HCT116 (cell line): ENCODE data around the gene TTLL11. TPM values are rescaled to one million over a fixed set of nuclear protein-coding genes. Genes with fewer than 3 reads are reported as not detected.

Source experiments
- ATAC-seq: fragments of 200-7000 bp; cut with Tn5 transposase; 2 replicates; pipeline ENCODE4 v1.9.1; 2020; ENCODE audit warnings: mild to moderate bottlenecking, moderate library complexity
- BruUV-seq: library from RNA; stranded (reverse); fragments of 400-500 nt; replicated peaks from 2 replicates; lab custom pipeline; 2021; lab: Mats Ljungman, UMichigan
- CTCF ChIA-PET: fragments of 300-600 bp; sonication (Branson Sonifier 250); formaldehyde crosslinking; loops from one replicate; lab custom pipeline; 2021; ENCODE audit warnings: antibody characterized with exemption; lab: Charles Lee
- POLR2A ChIA-PET: fragments of 300-600, 350-600 bp; sonication (Branson Sonifier 250); formaldehyde crosslinking; loops from one replicate; lab custom pipeline; 2021; ENCODE audit warnings: antibody characterized with exemption; lab: Charles Lee
- RAD21 ChIA-PET, 2 experiments: fragments of 300-600 bp; sonication (Branson Sonifier 250); formaldehyde crosslinking; loops; one replicate each; lab custom pipeline; 2023; ENCODE audit warnings: low total read pairs in 2 of 2; ENCODE audit not compliant: uncharacterized antibody in 2 of 2, unreplicated experiment in 2 of 2, low non-redundant PET in 1 of 2; lab: Charles Lee
- DNase-seq: peaks from one replicate; pipeline ENCODE4 v3.0.0-alpha.2; 2010; ENCODE audit warnings: low read depth, low spot score
- H2AFZ ChIP-seq: fragments of 200-600 bp; shearing (Covaris generic), sonication (generic); 2 replicates; pipeline ENCODE4 v1.6.1; 2017; ENCODE audit warnings: low read depth, mixed run types, mixed read lengths, antibody characterized with exemption, low read length; ENCODE audit not compliant: poor library complexity, severe bottlenecking
- H3K27ac ChIP-seq: 2 replicates; pipeline ENCODE4 v1.5.1; 2012; ENCODE audit warnings: low read depth, low read length
- H3K27me3 ChIP-seq: fragments of 200-600 bp; sonication (generic); 2 replicates; pipeline ENCODE4 v1.6.1; 2016; ENCODE audit warnings: mixed run types, low read length, mixed read lengths; ENCODE audit not compliant: insufficient read depth
- H3K36me3 ChIP-seq, 2 experiments: fragments of 200-500 bp in 1 of 2; fragments of 200-600 bp in 1 of 2; sonication (Bioruptor generic) in 1 of 2; sonication (generic) in 1 of 2; 2 replicates each; pipeline versions ENCODE4 v1.5.1 to v1.6.1; 2014 to 2016; ENCODE audit warnings: low read length in 2 of 2, inconsistent platforms in 1 of 2, mixed read lengths in 1 of 2, mixed run types in 1 of 2; ENCODE audit not compliant: insufficient read depth in 2 of 2, control insufficient read depth in 1 of 2
- H3K4me1 ChIP-seq, 2 experiments: fragments of 200-600 bp in 1 of 2; sonication (generic) in 1 of 2; 2 replicates each; pipeline versions ENCODE4 v1.5.1 to v1.6.1; 2012 to 2017; ENCODE audit warnings: low read length in 2 of 2, inconsistent platforms in 1 of 2, mild to moderate bottlenecking in 1 of 2, mixed read lengths in 1 of 2, mixed run types in 1 of 2, moderate library complexity in 1 of 2; ENCODE audit not compliant: insufficient read depth in 2 of 2, control insufficient read depth in 1 of 2
- H3K4me2 ChIP-seq: fragments of 200-600 bp; sonication (generic); 2 replicates; pipeline ENCODE4 v1.6.1; 2017; ENCODE audit warnings: mixed run types, low read length, mixed read lengths
- H3K4me3 ChIP-seq, 2 experiments: fragments of 200-600 bp in 1 of 2; sonication (generic) in 1 of 2; replicated peaks in 1 of 2; 2 replicates each; pipeline ENCODE4 v1.5.1; 2011 to 2016; ENCODE audit warnings: low read length in 2 of 2, control low read depth in 1 of 2, low read depth in 1 of 2, mild to moderate bottlenecking in 1 of 2, mixed read lengths in 1 of 2, mixed run types in 1 of 2
- H3K79me2 ChIP-seq: fragments of 200-600 bp; sonication (generic); 2 replicates; pipeline ENCODE4 v1.6.1; 2017; ENCODE audit warnings: mild to moderate bottlenecking, mixed run types, low read length, moderate library complexity, mixed read lengths; ENCODE audit not compliant: insufficient read depth
- H3K9ac ChIP-seq: fragments of 200-600 bp; sonication (generic); 2 replicates; pipeline ENCODE4 v1.6.1; 2016; ENCODE audit warnings: low read length, mixed read lengths
- H3K9me2 ChIP-seq: fragments of 200-600 bp; sonication (generic), shearing (Covaris generic); 2 replicates; pipeline ENCODE4 v1.6.1; 2017; ENCODE audit warnings: mixed run types, mild to moderate bottlenecking, moderate library complexity; ENCODE audit not compliant: insufficient read depth
- H3K9me3 ChIP-seq, 2 experiments: fragments of 200-500 bp in 1 of 2; fragments of 200-600 bp in 1 of 2; sonication (Bioruptor generic) in 1 of 2; sonication (generic) in 1 of 2; 2 replicates each; pipeline ENCODE4 v1.6.1; 2014 to 2017; ENCODE audit warnings: low read length in 2 of 2, mixed read lengths in 2 of 2, inconsistent platforms in 1 of 2, low read depth in 1 of 2, mild to moderate bottlenecking in 1 of 2, mixed run types in 1 of 2, moderate library complexity in 1 of 2; ENCODE audit not compliant: control insufficient read depth in 1 of 2, insufficient read depth in 1 of 2
- H4K20me1 ChIP-seq: fragments of 200-600 bp; sonication (generic), shearing (Covaris generic); 2 replicates; pipeline ENCODE4 v1.6.1; 2017; ENCODE audit warnings: mixed run types, mild to moderate bottlenecking, moderate library complexity; ENCODE audit not compliant: insufficient read depth
- CBX3 ChIP-seq: IDR thresholded peaks from 2 replicates; pipeline ENCODE4 v1.6.1; 2012; ENCODE audit warnings: low read depth
- EGR1 ChIP-seq: IDR thresholded peaks from 2 replicates; pipeline ENCODE4 v1.6.1; 2012; ENCODE audit warnings: low read depth
- ELF1 ChIP-seq: IDR thresholded peaks from 2 replicates; pipeline ENCODE4 v1.6.1; 2012; ENCODE audit warnings: low read depth, borderline replicate concordance
- EZH2 ChIP-seq: fragments of 200-600 bp; sonication (generic); IDR thresholded peaks from 2 replicates; pipeline ENCODE4 v1.6.1; 2017; ENCODE audit warnings: antibody characterized with exemption, mixed run types
- FOSL1 ChIP-seq: IDR thresholded peaks from 2 replicates; pipeline ENCODE4 v1.6.1; 2012; ENCODE audit warnings: low read depth
- MAX ChIP-seq: IDR thresholded peaks from 2 replicates; pipeline ENCODE4 v1.6.1; 2012
- RAD21 ChIP-seq: IDR thresholded peaks from 2 replicates; pipeline ENCODE4 v1.6.1; 2012; ENCODE audit warnings: low read depth, mild to moderate bottlenecking
- SIN3A ChIP-seq: IDR thresholded peaks from 2 replicates; pipeline ENCODE4 v1.6.1; 2012; ENCODE audit warnings: low read depth
- SP1 ChIP-seq: IDR thresholded peaks from 2 replicates; pipeline ENCODE4 v1.6.1; 2012; ENCODE audit warnings: low read depth
- SRF ChIP-seq: IDR thresholded peaks from 2 replicates; pipeline ENCODE4 v1.6.1; 2012; ENCODE audit warnings: low read depth
- YY1 ChIP-seq: IDR thresholded peaks from 2 replicates; pipeline ENCODE4 v1.6.1; 2011; ENCODE audit warnings: low read length, low read depth, moderate library complexity, mild to moderate bottlenecking; ENCODE audit not compliant: insufficient replicate concordance; ENCODE audit errors: extremely low read depth
- ZFX ChIP-seq: fragments of 450-650 bp; IDR thresholded peaks from 2 replicates; pipeline ENCODE4 v1.6.1; 2017
- intact Hi-C: fragments of 100-400 bp; cut with micrococcal nuclease; formaldehyde crosslinking; loops from 2 replicates; pipeline ENCODE4 v1.10.0; 2022
- total RNA-seq: library from RNA; stranded (reverse); gene quantifications from one replicate; pipeline ENCODE4 v1.2.1, GENCODE V29; 2021; ENCODE audit not compliant: unreplicated experiment
- TF ChIP-seq, protein P1 (sequence below): IDR thresholded peaks from 2 replicates; pipeline ENCODE4 v1.6.1; 2011; ENCODE audit warnings: mild to moderate bottlenecking, low read length, moderate library complexity; ENCODE audit not compliant: insufficient replicate concordance; ENCODE audit errors: extremely low read depth
- TF ChIP-seq, protein P2 (sequence below): IDR thresholded peaks from 2 replicates; pipeline ENCODE4 v1.6.1; 2012; ENCODE audit warnings: low read depth

Gene TTLL11
- total RNA-seq, 1 experiment from 2014 or later, result 2.2 TPM

DNA sequence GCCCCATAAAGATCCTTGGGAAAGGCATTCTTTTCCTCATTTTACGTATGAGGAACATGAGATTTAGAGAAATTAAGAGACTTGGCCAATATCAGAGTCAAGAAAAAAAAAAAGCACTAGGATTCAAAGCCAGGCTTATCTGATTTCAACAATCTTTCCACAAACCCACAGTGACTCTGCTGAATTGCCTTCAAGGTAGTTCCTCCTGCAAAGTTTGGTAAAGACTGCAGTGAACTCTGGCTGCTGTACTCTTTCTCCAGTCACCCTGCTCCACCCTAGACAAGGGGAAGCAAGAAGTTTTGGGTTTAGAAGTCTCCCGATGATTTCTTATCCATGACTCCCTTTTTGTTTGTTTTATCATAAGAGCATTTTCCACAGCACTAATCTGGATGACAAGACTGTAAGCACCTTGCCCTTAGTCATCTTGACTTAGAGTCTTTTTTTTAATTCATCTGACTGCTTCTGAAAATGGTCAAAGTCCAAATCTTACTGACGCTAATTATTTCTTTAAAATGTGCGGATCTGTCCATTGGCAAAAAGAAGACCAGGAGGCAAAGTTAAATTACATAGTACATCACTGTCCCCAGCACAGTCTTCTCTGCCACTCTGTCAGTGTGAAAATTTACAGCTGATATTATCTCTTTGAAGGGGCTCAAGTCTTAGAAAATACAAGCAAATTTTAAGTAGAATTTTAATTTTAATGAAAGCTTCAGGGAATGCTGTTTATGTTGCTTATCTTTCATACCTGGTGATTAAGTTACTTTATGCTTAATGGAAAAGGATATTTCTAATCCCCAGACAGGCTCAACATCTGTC, 180.1 kb downstream of the TTLL11 start:
- Histone ChIP-seq H3K36me3 (no peaks in the 10 kb centered on the region), H2AFZ (no peak overlapping the region), H3K27ac (no peak overlapping the region), H3K9me3 (no peaks in the 10 kb centered on the region), H3K4me3 (no peak overlapping the region), H3K4me2 (no peak overlapping the region), H3K9me2 (no peaks in the 10 kb centered on the region), H4K20me1 (no peaks in the 10 kb centered on the region), H3K79me2 (no peaks in the 10 kb centered on the region)
- BruUV-seq, result no TSS peak
- ChIA-PET RAD21 (no interaction called here), CTCF (no interaction called here), POLR2A (no interaction called here)
- no peak for ATAC-seq
- DNase-seq, result no peak
- TF ChIP-seq CBX3 (no peak), ELF1 (no peak), SIN3A (no peak), ZFX (no peak), EZH2 (no peak), MAX (no peak), YY1 (no peak), RAD21 (no peak), FOSL1 (no peak), EGR1 (no peak), SRF (no peak), SP1 (no peak)
- TF ChIP-seq, protein P1, sequence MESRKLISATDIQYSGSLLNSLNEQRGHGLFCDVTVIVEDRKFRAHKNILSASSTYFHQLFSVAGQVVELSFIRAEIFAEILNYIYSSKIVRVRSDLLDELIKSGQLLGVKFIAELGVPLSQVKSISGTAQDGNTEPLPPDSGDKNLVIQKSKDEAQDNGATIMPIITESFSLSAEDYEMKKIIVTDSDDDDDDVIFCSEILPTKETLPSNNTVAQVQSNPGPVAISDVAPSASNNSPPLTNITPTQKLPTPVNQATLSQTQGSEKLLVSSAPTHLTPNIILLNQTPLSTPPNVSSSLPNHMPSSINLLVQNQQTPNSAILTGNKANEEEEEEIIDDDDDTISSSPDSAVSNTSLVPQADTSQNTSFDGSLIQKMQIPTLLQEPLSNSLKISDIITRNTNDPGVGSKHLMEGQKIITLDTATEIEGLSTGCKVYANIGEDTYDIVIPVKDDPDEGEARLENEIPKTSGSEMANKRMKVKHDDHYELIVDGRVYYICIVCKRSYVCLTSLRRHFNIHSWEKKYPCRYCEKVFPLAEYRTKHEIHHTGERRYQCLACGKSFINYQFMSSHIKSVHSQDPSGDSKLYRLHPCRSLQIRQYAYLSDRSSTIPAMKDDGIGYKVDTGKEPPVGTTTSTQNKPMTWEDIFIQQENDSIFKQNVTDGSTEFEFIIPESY, result no peak
- TF ChIP-seq, protein P2, sequence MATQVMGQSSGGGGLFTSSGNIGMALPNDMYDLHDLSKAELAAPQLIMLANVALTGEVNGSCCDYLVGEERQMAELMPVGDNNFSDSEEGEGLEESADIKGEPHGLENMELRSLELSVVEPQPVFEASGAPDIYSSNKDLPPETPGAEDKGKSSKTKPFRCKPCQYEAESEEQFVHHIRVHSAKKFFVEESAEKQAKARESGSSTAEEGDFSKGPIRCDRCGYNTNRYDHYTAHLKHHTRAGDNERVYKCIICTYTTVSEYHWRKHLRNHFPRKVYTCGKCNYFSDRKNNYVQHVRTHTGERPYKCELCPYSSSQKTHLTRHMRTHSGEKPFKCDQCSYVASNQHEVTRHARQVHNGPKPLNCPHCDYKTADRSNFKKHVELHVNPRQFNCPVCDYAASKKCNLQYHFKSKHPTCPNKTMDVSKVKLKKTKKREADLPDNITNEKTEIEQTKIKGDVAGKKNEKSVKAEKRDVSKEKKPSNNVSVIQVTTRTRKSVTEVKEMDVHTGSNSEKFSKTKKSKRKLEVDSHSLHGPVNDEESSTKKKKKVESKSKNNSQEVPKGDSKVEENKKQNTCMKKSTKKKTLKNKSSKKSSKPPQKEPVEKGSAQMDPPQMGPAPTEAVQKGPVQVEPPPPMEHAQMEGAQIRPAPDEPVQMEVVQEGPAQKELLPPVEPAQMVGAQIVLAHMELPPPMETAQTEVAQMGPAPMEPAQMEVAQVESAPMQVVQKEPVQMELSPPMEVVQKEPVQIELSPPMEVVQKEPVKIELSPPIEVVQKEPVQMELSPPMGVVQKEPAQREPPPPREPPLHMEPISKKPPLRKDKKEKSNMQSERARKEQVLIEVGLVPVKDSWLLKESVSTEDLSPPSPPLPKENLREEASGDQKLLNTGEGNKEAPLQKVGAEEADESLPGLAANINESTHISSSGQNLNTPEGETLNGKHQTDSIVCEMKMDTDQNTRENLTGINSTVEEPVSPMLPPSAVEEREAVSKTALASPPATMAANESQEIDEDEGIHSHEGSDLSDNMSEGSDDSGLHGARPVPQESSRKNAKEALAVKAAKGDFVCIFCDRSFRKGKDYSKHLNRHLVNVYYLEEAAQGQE, result no peak
- TF ChIP-seq, all 23 proteins: peak for 0
- Histone ChIP-seq H3K4me1 (no peaks in the 10 kb centered on the region), H3K9ac (no peak overlapping the region), H3K27me3 (no peaks in the 10 kb centered on the region)
- intact Hi-C loops, result no loop called here
